Smooth muscle cell (in vitro differentiated cells): ENCODE measurements around the gene FOXD1. TPM values are rescaled to one million over a fixed set of nuclear protein-coding genes. Genes with fewer than 3 reads are reported as not detected.

ENCODE experiments used
- DNase-seq: peaks from one replicate; lab custom pipeline; 2025; ENCODE audit not compliant: unreplicated experiment; lab: John Stamatoyannopoulos, UW
- H2AFZ ChIP-seq: fragments of 200-600 bp; sonication (generic); 2 replicates; pipeline ENCODE4 v1.6.0; 2016; ENCODE audit warnings: antibody characterized with exemption, low read depth, mild to moderate bottlenecking
- H3F3A ChIP-seq: fragments of 200-600 bp; sonication (generic); 2 replicates; pipeline ENCODE4 v1.6.0; 2017; ENCODE audit warnings: antibody characterized with exemption, low read depth
- H3K27ac ChIP-seq: fragments of 200-600 bp; sonication (generic); 2 replicates; pipeline ENCODE4 v1.5.1; 2016; ENCODE audit warnings: low read depth, mild to moderate bottlenecking
- H3K27me3 ChIP-seq: fragments of 200-600 bp; sonication (generic); 2 replicates; pipeline ENCODE4 v1.6.1; 2016; ENCODE audit warnings: low read depth, mild to moderate bottlenecking
- H3K36me3 ChIP-seq: fragments of 200-600 bp; sonication (generic); 2 replicates; pipeline ENCODE4 v1.5.1; 2016; ENCODE audit warnings: low read depth
- H3K4me1 ChIP-seq: fragments of 200-600 bp; sonication (generic); 2 replicates; pipeline ENCODE4 v1.5.1; 2016; ENCODE audit warnings: low read depth
- H3K4me2 ChIP-seq: fragments of 200-600 bp; sonication (generic); 2 replicates; pipeline ENCODE4 v1.6.0; 2016; ENCODE audit warnings: mild to moderate bottlenecking
- H3K4me3 ChIP-seq: fragments of 200-600 bp; sonication (generic); 2 replicates; pipeline ENCODE4 v1.5.1; 2016; ENCODE audit warnings: mild to moderate bottlenecking
- H3K79me2 ChIP-seq: fragments of 200-600 bp; sonication (generic); 2 replicates; pipeline ENCODE4 v1.6.0; 2016; ENCODE audit warnings: low read depth, mild to moderate bottlenecking
- H3K9ac ChIP-seq: fragments of 200-600 bp; sonication (generic); 2 replicates; pipeline ENCODE4 v1.6.0; 2016; ENCODE audit warnings: low read depth
- H3K9me3 ChIP-seq: fragments of 200-600 bp; sonication (generic); replicated peaks from 2 replicates; pipeline ENCODE4 v1.5.1; 2016; ENCODE audit warnings: low read depth
- H4K20me1 ChIP-seq: fragments of 200-600 bp; sonication (generic); 2 replicates; pipeline ENCODE4 v1.6.0; 2016; ENCODE audit warnings: low read depth
- CTCF ChIP-seq: fragments of 200-600 bp; sonication (generic); IDR thresholded peaks from 2 replicates; pipeline ENCODE4 v1.5.1; 2017; ENCODE audit warnings: borderline replicate concordance, mild to moderate bottlenecking, antibody characterized with exemption; ENCODE audit not compliant: insufficient read depth, poor library complexity, severe bottlenecking
- WGBS: methylation state at CpG from one replicate; pipeline ENCODE4 v1.1.7; 2016; ENCODE audit warnings: low lambda C conversion rate; 5-methylcytosine and 5-hydroxymethylcytosine counted together
- polyA plus RNA-seq: library from polyadenylated mRNA; unstranded; fragments of >200 nt; fragmentation: Nextera tagmentation; extraction: Ambion mirVana; gene quantifications from 2 replicates; pipeline ENCODE4 v1.2.1, GENCODE V29; 2016
- total RNA-seq: library from RNA; depleted of rRNA; stranded (reverse); fragments of >200 nt; gene quantifications from 2 replicates; pipeline ENCODE4 v1.2.3, GENCODE V29; 2014

FOXD1 gene
- total and polyA plus RNA-seq, 2 experiments from 2014 or later, result 9.0 to 13.8 TPM

- H4K20me1 ChIP-seq, result peaks cover 39% of the 10 kb centered on the region
- peak overlapping the region; percentile 75 for H3K4me3 ChIP-seq
- peak overlapping the region; percentile 87 for H3K4me2 ChIP-seq
- H3K36me3 ChIP-seq, result no peaks in the 10 kb centered on the region
- H3K79me2 ChIP-seq, result peaks cover 20% of the 10 kb centered on the region
- no peak for DNase-seq
- no peaks in the 10 kb centered on the region for H3K9me3 ChIP-seq
- no peaks in the 10 kb centered on the region for H3F3A ChIP-seq
- H3K27me3 ChIP-seq, result peaks cover 77% of the 10 kb centered on the region
- H3K9ac ChIP-seq, result peak overlapping the region; percentile 67
- peaks cover 43% of the 10 kb centered on the region for H3K4me1 ChIP-seq
- no peak overlapping the region for H2AFZ ChIP-seq
- no peak for TF ChIP-seq CTCF
- under 1% methylated on average over 82 of the region's 127 CpGs for WGBS
- no peak overlapping the region for H3K27ac ChIP-seq
Observed at GRCh38 chr5:73447530-73448462, 781 bp downstream of the FOXD1 start.

GRCh38 chr5:73446631-73447529 is 1.7 kb downstream of the FOXD1 start:
- TF ChIP-seq CTCF, result no peak
- no peak overlapping the region for H2AFZ ChIP-seq
- H3K9ac ChIP-seq, result peak overlapping the region; percentile 8
- H3K4me3 ChIP-seq, result peak overlapping the region; percentile 49
- H3K27me3 ChIP-seq, result peaks cover 77% of the 10 kb centered on the region
- no peak overlapping the region for H3K27ac ChIP-seq
- no peaks in the 10 kb centered on the region for H3F3A ChIP-seq
- peaks cover 20% of the 10 kb centered on the region for H3K79me2 ChIP-seq
- H3K4me2 ChIP-seq, result peak overlapping the region; percentile 87
- no peaks in the 10 kb centered on the region for H3K9me3 ChIP-seq
- WGBS, result 1% methylated on average over 52 of the region's 119 CpGs
- H3K4me1 ChIP-seq, result peaks cover 45% of the 10 kb centered on the region
- H4K20me1 ChIP-seq, result peaks cover 39% of the 10 kb centered on the region
- H3K36me3 ChIP-seq, result no peaks in the 10 kb centered on the region
- DNase-seq, result no peak

- Histone ChIP-seq H2AFZ (no peak overlapping the region), H3K4me3 (peak overlapping the region; percentile 49), H3K36me3 (no peaks in the 10 kb centered on the region), H3K9me3 (no peaks in the 10 kb centered on the region), H4K20me1 (peaks cover 39% of the 10 kb centered on the region), H3K27me3 (peaks cover 77% of the 10 kb centered on the region), H3K4me2 (peak overlapping the region; percentile 85), H3K27ac (no peak overlapping the region), H3K79me2 (peaks cover 20% of the 10 kb centered on the region), H3F3A (no peaks in the 10 kb centered on the region), H3K4me1 (peaks cover 45% of the 10 kb centered on the region), H3K9ac (peak overlapping the region; percentile 8)
- 36% methylated on average over 7 of the region's 7 CpGs for WGBS
- no peak for DNase-seq
- TF ChIP-seq CTCF, result no peak
Observed at GRCh38 chr5:73445665-73446630, 2.6 kb downstream of the FOXD1 start.
